Gastroesophageal sphincter (tissue), 3 donors: ENCODE measurements around the gene CCDC124.

Experiments used
- POLR2A ChIP-seq, 2 donors: fragments of 450-650 bp; IDR thresholded peaks; one replicate each; pipeline ENCODE4 v1.6.1; 2017; ENCODE audit warnings: antibody characterized with exemption in 2 of 2, mild to moderate bottlenecking in 2 of 2, moderate library complexity in 1 of 2
- TF ChIP-seq, protein P1 (sequence below), 4 experiments: fragments of 200-600 bp in 2 of 4; fragments of 450-650 bp in 2 of 4; sonication (generic) in 1 of 4; IDR thresholded peaks; one replicate each; pipeline ENCODE4 v1.5.1; 2017 to 2019; ENCODE audit warnings: antibody characterized with exemption in 4 of 4, mild to moderate bottlenecking in 2 of 4, moderate library complexity in 2 of 4

DNA sequence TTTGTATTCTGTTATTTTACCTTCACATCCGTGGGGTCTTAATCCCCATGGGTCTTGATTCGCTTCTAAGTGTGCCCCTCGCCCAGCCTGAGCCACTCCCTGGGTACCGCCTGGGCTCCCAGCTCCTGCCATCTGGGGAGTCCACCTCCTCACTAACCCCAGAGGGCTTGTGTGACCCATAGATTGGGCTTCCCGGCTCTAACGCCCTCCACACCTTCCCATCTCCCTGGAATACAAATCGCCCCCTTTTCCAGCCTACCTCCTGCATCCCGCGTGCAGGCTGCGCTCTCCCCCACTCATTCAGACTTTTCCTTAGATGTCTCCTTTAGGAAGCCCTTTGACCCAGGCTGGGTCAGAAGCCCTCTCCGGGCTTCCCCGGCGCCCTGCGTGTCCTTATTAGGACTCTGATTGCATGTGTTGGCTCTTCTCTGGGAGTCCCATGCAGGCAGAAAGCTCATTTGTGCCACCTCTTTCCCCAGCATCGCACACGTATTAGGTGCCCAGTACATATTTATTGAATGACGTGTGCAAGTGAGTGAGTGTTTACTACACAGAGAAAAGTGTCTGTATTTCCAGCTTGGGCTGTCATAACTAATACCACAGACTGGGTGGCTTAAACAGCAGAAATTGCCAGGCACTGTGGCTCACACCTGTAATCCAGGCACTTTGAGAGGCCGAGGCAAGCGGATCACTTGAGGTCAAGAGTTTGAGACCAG, 757 bp downstream of the CCDC124 start:
- TF ChIP-seq, protein P1, sequence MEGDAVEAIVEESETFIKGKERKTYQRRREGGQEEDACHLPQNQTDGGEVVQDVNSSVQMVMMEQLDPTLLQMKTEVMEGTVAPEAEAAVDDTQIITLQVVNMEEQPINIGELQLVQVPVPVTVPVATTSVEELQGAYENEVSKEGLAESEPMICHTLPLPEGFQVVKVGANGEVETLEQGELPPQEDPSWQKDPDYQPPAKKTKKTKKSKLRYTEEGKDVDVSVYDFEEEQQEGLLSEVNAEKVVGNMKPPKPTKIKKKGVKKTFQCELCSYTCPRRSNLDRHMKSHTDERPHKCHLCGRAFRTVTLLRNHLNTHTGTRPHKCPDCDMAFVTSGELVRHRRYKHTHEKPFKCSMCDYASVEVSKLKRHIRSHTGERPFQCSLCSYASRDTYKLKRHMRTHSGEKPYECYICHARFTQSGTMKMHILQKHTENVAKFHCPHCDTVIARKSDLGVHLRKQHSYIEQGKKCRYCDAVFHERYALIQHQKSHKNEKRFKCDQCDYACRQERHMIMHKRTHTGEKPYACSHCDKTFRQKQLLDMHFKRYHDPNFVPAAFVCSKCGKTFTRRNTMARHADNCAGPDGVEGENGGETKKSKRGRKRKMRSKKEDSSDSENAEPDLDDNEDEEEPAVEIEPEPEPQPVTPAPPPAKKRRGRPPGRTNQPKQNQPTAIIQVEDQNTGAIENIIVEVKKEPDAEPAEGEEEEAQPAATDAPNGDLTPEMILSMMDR (IDR thresholded peaks at IDR 0.05), result no peak
- TF ChIP-seq POLR2A (IDR thresholded peaks at IDR 0.05), result no peak
